GM12801 (cell line): Measurements from ENCODE around the gene SLC12A3.

ENCODE experiments used
- CTCF ChIP-seq: IDR thresholded peaks from one replicate; pipeline ENCODE4 v1.5.1; 2011; ENCODE audit warnings: control low read depth; ENCODE audit not compliant: insufficient read length; ENCODE audit errors: extremely low read depth

Gene SLC12A3

GRCh38 chr16:56953006-56953405, 88.0 kb downstream of the SLC12A3 start:
- no peak for TF ChIP-seq CTCF

GRCh38 chr16:56956076-56956475, 91.1 kb downstream of the SLC12A3 start:
- TF ChIP-seq CTCF = no peak

DNA sequence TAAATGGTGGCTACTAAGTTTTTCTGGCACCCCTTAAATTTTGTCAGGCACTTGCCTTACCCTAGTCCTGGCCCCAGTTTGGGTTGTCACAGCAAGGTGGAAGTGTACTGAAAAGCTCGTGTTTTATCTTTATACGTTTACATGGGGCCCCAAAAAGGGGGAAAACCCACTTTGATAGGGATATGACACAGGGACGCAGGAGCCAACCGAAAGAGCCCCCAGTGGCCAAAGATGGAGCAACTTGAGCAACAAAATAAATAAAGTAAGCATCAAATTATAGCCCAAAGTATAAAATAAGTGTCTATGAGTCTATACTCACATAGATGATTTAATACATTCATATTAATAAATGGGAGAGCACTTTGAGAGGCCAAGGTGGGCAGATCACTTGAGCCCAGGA, 91.7 kb downstream of the SLC12A3 start:
- no peak for TF ChIP-seq CTCF

DNA sequence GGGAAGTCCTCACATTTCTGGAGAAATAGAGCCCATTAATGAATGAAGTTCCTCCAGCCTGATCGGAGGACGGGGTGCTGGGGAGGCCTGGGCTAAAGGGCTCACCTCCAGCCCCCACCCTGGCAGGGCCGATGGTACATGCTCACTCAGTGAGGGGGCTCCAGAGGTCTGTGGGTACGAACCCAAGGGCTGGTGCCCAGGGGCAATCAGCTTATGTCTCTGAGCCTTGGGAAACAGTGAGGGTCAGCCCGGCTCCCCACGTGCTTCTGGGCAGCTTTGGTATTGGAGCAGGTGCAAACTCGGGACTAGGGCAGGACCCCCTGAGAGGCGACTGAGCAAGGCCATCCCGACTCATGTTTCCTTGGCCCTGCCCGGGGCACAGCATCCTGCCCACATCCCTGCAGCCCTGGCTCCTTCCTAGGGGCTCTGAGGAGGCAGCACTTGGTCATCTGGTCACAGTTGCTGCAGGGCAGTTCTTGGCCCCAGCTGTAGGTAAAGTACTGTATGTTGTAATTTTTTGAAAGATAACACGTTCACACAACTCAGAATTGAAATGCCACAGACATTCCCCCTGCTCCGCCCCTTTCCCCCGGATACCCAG, 95.8 kb downstream of the SLC12A3 start:
- no peak for TF ChIP-seq CTCF

- no peak for TF ChIP-seq CTCF
Observed at GRCh38 chr16:56961386-56961785, 96.4 kb downstream of the SLC12A3 start.

- no peak for TF ChIP-seq CTCF
Observed at GRCh38 chr16:56961851-56962281, 96.9 kb downstream of the SLC12A3 start, which contains the start of gene CETP. Gene CETP (plus strand): TSS chr16:56961950. CDS start chr16:56961980, 30 bp downstream.

DNA sequence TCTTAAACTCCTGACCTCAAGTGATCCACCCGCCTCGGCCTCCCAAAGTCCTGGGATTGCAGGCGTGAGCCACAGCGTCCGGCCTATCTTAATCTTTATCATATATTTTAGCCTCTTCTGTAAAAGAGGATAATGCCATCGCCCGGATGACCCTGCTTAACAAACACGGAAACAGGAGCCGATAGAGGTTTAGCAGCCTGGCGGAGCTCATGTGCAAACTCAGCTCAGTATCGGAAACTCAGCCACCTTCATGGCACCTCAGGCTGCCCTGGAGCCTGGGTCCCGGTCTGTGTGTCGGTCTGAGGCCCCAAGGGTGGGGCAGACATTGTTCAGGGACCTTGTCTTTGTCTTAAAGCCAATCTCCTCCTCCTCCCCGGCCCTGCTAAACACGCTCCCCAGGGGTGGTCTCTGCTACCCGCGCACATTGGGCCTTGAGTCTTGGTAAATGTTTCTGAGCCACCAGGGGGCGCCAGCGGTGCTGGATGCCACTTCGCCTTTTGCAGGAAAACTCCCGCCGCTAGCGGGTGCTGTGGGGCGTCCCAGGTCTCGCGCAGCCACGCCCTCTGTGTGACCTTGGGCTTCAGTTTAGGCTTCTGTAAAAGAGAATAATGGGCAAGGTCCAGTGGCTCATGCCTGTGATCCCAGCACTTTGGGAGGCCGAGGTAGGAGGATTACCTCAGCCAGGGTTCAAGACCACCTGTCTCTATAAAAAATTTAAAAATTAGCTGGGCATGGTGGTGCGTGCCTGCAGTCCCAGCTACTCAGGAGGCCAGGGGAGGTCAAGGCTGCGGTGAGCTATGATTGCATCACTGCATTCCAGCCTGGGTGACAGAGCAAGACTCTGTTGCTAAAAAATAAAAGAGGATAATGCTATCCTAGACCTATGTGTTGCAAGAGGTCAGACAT, 99.5 kb downstream of the SLC12A3 start:
- TF ChIP-seq CTCF = peak; percentile 91
